ENCODE measurements around the gene C1orf53. TPM values are rescaled to one million over a fixed set of nuclear protein-coding genes. Genes with fewer than 3 reads are reported as not detected.

The C1orf53 gene
- total and polyA plus RNA-seq, 2 of the 13 experiments (the other 11 are each of a cell fraction or from before 2014, with no cell fraction given): 5.8 to 10.1 TPM

GRCh38 chr1:197915862-197916499, 13.6 kb downstream of the C1orf53 start (continued):
- TF ChIP-seq FUBP1 (CRISPR knock-in tag; IDR thresholded peaks at IDR 0.05; ENCODE audit: borderline replicate concordance): no peak
- no peak for TF ChIP-seq ZNF619 (CRISPR knock-in tag; IDR thresholded peaks at IDR 0.05)
- TF ChIP-seq TERF1 (CRISPR knock-in tag; IDR thresholded peaks at IDR 0.05): no peak
- TF ChIP-seq ZNF333 (CRISPR knock-in tag; IDR thresholded peaks at IDR 0.05; ENCODE audit: borderline replicate concordance): no peak
- TF ChIP-seq ZNF605 (CRISPR knock-in tag; IDR thresholded peaks at IDR 0.05): no peak
- no peak for TF ChIP-seq ZNF253 (CRISPR knock-in tag; IDR thresholded peaks at IDR 0.05; ENCODE audit: borderline replicate concordance)
- TF ChIP-seq SMC3 (IDR thresholded peaks at IDR 0.05; ENCODE audit: low read length): peak; percentile 31; the same call in 1 of the 2 replicates
- no peak for TF ChIP-seq NR3C1 (CRISPR knock-in tag; IDR thresholded peaks at IDR 0.05)
- no peak for TF ChIP-seq ZMAT3 (CRISPR knock-in tag; conservative IDR thresholded peaks at IDR 0.05)
- TF ChIP-seq ZNF207 (IDR thresholded peaks at IDR 0.05; ENCODE audit: borderline replicate concordance): no peak
- no peak for TF ChIP-seq GTF3A (CRISPR knock-in tag; conservative IDR thresholded peaks at IDR 0.05)
- no peak; the same call in 1 of the 2 replicates for TF ChIP-seq CHCHD3 (CRISPR knock-in tag; IDR thresholded peaks at IDR 0.05)
- TF ChIP-seq FOXO4 (CRISPR knock-in tag; conservative IDR thresholded peaks at IDR 0.05): no peak
- TF ChIP-seq ZNF800 (CRISPR knock-in tag; IDR thresholded peaks at IDR 0.05): peak; percentile 23; the same call in 1 of the 2 replicates
- TF ChIP-seq SOX13 (IDR thresholded peaks at IDR 0.05): no peak
- no peak for TF ChIP-seq SOX13 (CRISPR knock-in tag; conservative IDR thresholded peaks at IDR 0.05 in 1 of 2, IDR thresholded peaks at IDR 0.05 in 1 of 2)
- TF ChIP-seq POLR2G (IDR thresholded peaks at IDR 0.05; ENCODE audit: low read depth, low read length): no peak
- TF ChIP-seq ZNF275 (CRISPR knock-in tag; IDR thresholded peaks at IDR 0.05; ENCODE audit: borderline replicate concordance): no peak
- TF ChIP-seq RAD21 (CRISPR knock-in tag; IDR thresholded peaks at IDR 0.05): peak; percentile 63
- no peak for TF ChIP-seq KAT7 (CRISPR knock-in tag; IDR thresholded peaks at IDR 0.05; ENCODE audit: borderline replicate concordance)
- TF ChIP-seq KLF12 (CRISPR knock-in tag; IDR thresholded peaks at IDR 0.05; ENCODE audit: borderline replicate concordance): no peak
- TF ChIP-seq PHF5A (CRISPR knock-in tag; IDR thresholded peaks at IDR 0.05; ENCODE audit: low read depth, unreplicated experiment): no peak
- TF ChIP-seq TP53 (CRISPR knock-in tag; conservative IDR thresholded peaks at IDR 0.05): no peak

Measured in HepG2 (cell line).